DMS79 treated with DMSO at 0.1 percent for 48 hours (cell line): Measurements from ENCODE around the gene YOD1.

Source experiments
- DNase-seq: peaks from one replicate; lab custom pipeline; 2025; lab: John Stamatoyannopoulos, UW

YOD1 gene

DNA sequence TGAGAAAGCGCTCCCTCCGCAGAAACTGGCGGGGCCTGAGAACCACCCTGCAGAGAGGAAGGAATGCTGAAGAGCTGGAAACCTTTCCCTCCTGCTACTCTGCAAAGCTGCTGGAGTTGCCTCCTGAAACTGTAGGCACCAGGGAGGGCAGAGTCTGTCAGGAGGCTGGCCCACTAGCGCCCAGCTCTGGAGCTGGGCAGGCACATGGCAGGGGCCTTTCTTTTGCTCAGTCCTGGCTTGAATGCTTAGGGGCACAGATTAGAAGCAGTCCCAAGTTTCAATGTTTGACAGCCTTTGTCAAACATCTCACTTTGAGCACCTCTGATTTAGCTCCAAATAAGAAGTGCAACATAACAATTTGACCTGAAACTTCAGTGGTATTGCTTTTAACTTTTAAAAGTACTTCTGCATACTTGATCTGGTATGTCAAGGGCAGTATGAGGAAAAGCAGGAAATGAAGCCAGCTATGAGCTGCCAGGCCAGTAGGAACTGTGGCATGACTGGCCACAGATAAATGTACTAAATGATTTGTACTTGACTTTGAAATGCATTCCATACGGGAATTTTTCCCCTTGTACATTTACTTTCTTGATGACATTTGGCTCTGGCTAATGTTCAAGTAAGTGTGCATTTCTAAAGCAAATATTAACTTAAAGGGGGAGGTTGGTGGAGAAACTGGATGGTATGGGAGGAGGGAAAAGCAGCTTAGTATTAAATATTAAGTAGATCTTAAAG is 25.7 kb downstream of the YOD1 start:
- DNase-seq, result peak; percentile 13

DNA sequence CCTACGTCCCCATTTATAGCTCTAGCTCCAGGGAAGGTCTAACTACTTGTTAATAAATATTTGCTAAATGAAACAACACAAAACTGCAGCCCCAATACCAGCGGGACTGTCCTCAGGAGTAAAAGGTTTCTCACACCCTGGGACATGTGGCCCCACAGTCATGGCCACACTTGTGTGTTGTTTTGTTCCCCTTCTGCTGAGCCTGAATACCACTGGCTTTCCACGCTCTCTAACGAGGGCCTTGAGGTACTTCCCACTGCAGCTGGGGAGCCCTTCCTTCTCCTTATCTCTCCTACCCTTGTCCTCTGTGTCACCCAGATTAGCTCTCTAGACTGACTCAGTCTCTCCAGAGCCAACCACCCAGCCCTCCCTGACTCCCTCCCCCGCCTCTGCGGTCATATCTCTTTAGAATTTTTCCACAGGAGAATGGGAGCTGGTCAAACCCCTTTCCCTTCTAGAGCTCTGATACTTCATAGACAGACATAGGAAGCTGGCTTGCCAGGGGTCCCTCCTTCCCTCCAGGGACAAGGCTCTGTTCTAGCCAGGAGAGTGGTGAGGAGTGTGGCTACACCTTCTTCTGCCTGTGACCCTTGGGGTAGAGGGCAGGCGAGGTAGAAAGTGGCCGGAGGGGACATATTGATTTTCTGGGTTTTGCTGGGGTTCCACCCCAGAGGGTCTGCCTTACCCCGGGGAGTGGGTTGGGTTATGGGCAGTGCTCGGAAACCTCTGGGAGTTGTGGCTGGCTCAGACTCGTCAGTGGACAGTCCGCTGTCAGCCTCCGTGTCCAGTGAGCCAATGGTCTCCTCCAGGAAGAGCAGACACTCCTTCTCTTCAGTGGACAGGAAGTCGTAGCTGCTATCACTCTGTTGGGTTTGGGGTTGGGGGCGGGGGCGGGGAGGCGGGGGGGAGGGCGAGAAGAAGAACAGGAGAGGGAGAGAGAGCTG is 26.5 kb downstream of the YOD1 start:
- no peak for DNase-seq

DNA sequence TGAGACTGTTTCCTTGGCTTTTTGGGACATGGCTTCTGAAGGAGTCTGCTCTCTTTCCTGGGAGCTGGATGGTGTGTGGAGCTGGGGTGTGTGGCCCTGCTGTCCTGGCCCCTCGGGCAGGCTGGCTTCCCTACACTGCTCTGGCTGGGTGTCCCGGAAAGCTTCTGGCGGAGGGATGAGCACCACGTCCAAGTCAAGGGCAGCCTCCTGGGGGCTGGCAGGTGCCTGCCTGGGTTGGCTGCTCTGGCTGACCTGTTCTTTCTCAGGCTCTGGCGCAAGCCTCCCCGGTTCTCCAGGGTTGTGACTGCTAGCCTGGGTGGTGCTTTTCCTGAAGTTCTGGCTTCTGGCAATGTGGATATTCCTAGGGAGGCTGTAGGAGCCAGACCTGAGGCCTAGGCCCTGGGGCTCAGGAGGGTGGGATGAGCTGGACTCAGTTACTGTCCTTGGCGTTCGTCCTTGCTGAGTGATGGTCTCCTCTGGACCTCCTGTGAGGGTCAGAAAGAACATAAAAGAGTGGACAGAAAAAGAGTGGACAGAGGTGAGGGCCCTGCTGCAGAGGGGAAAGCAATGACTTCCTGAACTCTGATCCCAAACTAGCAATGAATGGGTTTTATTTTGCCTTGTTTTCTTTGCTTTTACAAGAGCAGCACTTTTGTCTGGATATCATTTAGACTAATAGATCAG is 27.9 kb downstream of the YOD1 start:
- DNase-seq, result no peak

DNA sequence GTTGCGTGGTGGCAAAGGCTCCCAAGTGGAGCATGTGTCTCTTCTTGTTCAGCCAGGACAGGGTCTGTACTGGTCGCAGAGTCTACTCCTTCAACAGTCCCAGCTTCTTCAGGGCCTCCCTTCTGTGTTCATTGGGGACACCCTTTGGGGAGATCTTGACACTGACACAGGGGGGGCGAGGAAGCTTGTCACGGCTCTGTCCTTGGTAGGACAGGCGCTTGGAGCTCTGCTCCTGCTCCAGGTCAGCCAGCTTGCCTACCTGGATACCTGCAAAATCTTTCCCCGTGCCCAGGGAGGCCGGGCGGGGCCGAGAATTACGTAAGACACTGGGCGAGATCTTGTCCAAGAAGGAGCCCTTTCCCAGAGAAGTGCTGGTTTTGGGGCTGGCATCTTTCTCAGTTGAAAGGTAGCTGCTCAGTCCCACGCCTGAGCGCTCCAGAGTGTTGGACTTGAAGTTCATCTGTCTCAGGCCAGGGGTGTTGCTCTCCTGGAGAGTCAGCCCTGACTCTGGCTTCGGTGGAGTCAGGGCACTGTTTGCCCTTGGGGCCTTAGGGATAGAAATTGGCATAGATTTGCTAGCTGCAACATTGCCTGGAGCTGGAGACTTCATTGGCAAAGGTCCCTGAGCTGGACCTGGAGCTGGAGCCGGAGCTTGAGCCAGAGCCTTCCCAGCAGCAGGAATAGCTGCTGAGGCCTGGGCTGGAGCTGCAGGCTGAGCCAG is 29.0 kb downstream of the YOD1 start:
- DNase-seq, result no peak

DNA sequence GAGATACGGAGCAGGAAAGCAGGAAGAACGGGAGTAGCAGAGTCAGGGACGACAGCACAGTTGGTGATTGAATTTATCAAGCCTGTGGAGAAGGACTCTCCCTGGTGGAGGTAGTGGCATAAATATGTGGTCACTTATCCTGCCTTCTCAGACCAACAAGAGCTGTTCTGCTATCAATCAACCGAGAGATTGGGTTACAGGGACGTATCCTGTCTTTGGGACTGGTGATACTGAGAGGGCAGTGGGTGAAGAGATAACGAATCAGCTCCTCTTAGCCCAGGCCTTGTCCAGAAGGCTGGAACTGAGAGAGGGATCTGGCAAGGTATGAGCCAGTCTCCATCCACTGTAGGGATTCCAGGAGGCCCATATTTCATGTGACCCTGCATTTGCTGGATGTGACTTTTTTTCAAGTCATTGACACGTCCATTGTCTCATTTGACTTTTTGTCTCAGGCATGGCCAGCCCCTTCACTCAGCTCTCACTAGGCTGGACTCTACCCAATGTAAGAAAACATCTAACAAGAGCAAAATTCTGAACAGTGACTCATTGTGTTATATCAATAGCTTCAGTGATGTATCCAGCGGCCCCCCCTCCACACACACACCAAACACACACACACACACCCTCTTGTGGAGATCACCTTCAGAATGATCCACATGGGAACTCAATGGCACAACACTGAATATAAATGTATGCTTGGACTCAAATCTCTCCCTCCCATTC is 29.7 kb downstream of the YOD1 start:
- no peak for DNase-seq

DNA sequence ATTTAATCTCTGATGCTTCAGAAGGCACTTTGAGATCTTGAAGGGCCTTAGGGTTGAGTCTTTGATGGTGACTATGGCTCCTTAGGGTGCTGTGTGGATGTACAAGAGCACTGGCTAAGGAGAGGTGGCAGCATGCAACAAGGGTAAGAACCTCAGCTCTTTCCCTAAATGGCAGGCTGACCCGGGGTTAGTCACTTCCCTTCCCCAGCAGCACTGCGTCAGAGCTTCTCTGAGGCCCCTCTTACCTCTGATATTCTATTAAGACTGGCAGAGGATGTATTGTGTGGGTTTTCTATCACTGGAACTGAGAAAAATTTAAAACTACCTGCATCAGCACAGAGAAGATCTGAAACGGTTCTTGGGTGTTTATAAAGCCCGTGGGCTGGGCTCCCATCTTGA is 30.3 kb downstream of the YOD1 start:
- no peak for DNase-seq

DNA sequence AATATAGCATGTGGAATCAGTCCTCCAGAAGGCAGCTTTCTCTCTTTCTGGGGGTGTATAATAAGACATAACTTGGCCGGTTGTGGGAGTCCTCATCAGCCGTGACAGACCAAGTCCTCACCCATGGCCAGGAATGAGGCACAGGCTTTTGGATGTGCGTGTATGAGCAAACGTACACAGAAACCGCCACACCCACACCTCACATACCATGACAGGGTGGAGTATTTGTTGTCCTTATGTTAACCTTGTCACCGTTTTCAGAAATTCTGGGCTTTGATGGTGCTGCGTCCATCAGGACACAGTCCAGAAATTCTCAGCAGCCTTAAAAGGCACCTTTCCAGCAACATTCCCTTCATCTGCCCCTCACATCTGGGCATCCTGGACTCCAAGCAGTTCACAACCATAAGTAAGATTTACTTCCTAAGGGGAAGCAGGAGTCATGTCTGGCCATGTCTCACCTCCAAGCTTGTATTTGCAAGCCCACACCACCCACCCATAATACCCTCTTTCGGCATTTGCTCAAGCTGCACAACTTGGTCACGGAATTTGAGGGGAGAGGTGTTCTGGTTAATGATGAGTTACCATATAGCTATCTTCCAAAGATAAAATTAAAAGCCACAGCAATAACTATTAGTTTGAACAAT is 30.8 kb downstream of the YOD1 start:
- DNase-seq, result no peak

DNA sequence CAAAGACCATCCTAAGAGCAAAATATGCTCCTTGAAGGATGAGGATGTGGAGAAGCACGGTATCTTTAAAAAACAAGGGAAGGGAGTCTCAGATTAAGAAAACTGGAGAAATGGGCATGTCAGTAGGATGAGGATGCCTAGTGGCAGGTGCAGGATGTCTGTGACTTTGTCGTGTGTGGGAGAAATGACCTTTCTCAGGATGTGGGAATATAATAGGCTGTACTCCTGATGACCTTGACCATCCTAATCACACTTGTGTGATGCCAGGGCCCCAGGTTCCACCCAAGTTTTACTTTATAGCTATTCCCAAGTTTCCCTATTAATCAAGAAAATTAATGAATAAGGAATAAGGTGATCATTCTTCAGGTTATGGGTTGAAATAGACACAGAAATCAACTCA is 31.3 kb downstream of the YOD1 start:
- no peak for DNase-seq

DNA sequence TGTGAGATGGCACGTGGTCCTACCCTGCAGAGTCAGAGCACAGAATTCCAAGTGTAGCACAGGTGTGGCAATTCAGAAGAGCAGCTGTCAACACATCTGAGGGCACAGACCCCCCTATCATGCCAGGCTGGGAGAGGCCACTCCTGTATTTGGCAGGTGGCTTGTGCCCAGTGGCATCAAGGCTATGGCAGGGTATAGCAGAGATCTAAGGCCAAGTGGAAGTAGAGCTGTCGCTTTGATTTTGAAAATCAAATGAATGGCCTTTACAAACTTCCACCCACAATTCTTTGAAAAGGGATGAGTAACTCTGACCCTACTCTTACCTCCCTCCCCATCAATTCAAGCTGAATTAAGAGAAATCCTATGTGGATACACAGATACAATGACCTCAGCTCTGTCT is 31.8 kb downstream of the YOD1 start:
- no peak for DNase-seq

DNA sequence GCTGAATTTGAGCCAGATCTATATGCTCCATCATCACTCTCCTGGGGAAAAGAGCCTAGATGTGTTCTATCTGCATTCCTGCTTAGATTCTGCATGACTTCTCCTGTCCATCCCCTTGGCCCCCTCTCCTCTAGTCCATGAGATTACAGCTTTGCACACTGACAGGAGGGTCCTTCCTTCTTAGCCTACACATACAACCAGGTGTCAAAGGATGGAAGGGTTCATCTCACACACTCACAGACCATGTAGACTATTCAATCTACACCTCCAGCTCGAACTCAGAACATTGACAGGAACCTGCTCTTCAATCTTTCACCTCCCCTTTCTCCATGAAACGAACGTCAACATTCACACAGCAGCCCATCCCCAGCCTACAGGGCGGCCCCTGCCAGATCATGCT is 32.3 kb downstream of the YOD1 start:
- DNase-seq, result no peak

DNA sequence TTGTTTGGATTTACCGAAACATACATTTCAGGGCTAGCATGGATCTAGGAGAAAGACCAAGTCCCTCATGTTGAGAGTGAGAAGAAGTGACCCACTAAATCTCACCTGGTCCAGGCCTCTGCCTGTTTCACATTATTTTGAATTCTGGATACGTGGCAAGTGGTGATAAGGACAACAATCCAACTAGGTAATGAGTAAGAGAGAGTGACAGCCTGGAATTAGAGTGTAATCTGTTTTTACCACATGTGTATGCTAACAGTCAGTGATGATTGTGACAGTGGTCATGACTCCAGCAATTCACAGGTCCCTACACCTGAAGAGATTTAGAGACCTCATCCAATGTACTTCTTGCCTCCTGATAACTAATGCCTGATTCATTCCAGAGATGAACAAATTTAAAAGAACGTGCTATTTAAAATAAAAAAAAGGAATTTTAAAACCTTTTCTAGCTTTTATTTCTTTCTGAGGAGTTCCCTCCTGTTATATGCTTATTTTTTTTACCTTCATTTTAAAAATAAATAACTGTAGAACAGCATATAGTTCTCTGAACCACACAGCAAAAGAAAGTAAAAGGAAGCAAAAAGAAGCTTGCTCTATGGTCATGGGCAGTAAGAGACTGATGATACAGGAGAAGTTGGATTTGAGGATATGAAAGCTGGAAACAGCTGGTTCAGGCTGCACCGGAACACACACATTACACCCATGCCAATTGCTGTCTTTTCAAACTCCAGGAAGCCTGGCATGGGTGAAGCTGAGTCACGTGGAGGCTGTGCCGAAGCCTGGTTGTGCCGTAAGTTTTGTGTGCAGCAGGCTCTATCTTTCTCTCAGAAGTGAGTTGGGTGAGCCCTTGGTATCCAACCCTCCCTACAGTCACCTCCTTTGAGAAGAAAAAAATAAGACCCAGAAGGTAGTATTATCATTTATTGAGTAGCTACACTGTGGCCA is 33.1 kb downstream of the YOD1 start:
- DNase-seq, result no peak

DNA sequence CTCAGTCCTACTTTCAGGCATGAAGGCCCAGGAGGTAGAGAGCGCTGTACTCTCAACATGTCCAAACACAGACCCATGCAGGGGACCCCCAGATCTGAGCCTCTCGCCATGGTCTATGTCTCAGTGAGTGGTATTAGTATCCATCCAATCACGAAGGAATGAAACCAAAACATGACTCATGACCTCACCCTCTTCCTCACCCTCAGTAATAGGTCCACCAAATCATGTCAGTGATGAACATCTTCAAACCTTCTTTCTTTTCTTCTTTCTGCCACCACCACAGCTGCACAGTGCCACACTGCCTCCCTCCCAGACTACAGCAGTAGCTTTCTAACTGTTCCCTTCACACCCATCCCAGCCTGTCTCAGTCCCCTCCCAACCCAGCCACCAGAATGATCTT is 35.2 kb downstream of the YOD1 start:
- no peak for DNase-seq

DNA sequence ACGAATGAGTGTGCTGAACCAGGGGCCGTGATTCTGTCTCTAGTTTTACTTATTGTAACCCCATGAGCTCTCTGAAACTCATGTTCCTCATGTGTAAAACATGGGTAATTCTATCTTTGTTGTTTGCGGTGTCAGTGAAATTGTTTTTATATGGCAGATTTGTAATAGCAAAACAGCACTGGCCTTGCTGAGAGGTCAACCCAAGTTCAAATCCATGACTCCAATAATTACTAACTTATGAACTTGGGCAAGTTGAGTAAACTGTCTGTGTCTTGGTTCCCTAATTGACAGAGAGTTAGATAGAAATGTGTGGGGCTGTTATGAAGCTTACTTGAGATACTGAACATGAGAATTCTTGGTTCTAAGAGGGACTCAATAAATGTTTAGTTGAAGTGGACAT is 36.3 kb downstream of the YOD1 start:
- no peak for DNase-seq

DNA sequence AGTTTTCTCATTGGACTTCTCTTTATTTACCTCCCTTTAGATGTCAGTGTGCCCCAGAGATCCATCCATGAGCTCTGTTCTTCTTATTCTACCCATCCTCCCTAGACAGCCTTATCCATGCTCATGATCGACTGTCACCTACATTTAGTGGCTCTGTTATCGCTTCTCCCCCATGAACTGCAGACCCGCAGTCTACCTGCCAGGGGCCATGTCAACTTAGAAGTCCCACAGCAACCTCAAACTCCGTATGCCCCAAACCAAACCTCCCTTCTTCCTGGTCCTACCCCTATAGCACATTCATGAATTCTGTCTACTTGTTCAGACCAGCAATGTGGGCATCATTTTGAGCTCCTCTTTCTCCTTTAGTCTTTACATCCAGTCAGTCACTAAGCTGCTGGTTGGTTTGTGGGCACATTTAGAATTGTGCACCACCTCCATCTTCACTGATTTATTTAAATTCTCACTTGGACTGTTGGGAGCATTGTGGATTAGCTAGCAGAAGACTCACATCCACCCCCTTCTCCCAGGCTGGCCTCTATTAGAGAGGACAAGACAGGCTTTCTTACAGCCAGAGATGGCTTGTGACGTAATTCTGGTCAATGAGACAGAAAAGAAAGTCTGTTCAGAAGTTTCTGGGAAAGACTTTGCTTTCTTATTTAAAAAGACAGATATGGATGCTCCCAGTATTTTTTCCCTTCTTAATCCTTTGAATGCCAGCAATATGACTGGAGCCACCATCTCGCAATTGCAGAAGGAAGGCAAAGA is 37.5 kb downstream of the YOD1 start:
- no peak for DNase-seq

DNA sequence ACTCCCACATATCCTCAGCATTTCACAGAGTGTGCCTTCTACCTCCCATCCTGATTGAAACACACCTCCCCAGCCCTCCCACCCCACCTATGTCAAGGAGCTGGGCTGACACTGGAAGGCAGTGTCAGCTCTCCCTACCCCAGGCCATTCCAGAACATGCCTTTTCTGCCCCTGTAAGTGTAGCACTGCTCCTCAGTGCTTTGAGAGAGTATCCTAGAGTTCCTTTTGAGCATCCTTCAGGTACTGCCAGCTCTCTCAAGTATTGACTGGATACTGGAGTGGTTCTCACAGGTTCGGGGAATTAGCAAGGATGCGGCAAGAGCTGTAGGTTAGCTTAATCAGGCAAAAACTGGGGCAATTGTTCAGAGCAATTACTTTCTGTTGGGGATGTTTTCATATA is 40.3 kb downstream of the YOD1 start:
- no peak for DNase-seq

DNA sequence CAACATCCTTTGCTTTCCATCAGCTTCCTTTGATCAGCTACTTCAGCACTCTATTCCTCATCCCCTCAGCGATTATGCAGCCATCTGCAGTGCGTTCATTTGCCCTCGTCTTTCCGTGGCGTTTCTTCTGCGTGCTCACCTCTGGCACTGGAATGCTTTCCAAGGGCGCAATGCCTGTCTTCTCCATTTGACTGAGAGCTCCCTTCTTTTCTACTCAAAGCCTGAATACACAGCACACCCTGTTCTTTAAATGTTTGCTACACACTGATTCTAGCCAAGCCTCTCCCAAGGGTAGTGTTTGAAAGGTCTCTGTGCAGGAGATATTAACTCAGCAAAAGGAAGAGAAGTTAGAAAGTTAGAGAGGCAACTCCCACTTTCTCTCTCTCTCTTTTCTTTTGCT is 41.1 kb downstream of the YOD1 start:
- DNase-seq, result no peak

DNA sequence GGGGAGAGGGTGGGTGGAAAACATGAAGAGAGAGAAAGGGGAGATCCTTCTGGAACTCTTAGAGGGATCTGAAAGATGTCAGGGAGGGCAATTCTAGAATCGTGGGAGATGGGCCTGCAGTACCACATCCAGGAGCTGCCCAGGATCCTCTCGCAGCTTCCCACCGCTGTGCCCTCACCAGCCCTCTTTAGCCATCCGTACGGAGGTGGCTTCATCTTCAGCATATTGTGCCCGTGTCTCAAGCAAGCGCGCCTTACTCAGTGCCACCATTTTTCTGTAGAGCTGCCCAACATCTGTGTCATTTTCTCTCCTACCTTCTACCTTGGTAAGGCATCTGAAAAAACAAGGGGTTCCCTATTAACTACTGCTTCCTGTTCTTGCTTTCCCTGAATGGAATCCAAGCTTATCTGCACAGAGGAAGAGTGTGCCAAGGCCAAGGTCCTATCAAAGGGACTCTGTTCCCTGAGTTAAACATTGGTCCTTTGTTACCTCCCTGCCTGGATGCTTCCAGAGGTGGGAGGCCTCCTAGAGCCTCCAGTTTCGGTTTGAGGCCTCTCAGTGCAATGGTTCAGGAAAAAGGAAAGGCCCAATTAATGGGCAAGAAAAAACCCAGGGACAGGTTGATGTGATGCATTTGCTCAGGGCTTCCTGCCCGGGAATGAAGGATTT is 41.7 kb downstream of the YOD1 start:
- DNase-seq, result no peak

DNA sequence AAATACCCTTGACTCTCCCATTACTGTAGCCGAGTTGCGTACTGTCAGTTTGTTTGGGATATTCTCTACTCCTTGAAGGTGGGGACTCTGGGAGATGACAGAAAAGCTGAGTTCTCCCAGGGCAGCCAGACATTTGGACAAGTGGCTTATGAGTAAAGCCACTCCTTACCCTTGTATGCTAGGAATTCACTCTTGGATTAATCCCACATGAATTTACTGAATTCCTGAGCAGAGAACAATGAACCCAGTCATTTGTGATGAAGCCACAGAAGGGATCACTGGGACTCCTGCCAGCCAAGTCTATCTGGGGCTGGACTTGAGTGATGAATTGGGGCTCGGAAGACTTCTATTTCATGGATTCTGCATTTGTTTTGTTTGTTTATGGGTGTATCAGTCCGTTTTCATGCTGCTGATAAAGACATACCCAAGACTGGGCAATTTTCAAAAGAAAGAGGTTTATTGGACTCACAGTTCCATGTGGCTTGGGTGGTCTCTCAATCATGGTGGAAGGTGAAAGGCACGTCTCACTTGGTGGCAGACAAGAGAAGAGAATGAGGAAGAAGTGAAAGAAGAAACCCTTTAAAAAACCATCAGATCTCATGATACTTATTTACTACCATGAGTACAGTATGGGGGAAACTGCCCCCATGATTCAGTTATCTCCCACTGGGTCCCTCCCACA is 43.5 kb downstream of the YOD1 start:
- DNase-seq, result no peak
